GM19468 (cell line): ENCODE measurements around the gene THAP7.
"Not testable (repeated sequence)": the region's sequence is repeated elsewhere in the genome, so short reads cannot be mapped to it uniquely, and the experiment has no call there.

Experiments used
- ATAC-seq: cut with Tn5 transposase; IDR thresholded peaks from one replicate; pipeline ENCODE4 v1.9.1; 2021; ENCODE audit warnings: mild to moderate bottlenecking, moderate library complexity, moderate number of reproducible peaks; ENCODE audit not compliant: unreplicated experiment; ENCODE audit errors: extremely low read depth

The THAP7 gene

GRCh38 chr22:21014726-21015465 lies 13.0 kb upstream of the THAP7 start, which contains the start of gene P2RX6:
Gene P2RX6 (plus strand): TSS chr22:21015165. CDS start chr22:21015175, 10 bp downstream.
- ATAC-seq, result no peak

- peak; percentile 64 for ATAC-seq
Measured at GRCh38 chr22:21014202-21014725, 12.3 kb upstream of the THAP7 start.

GRCh38 chr22:21013657-21014201 lies 11.8 kb upstream of the THAP7 start:
- no peak for ATAC-seq

GRCh38 chr22:21012446-21013407 lies 10.8 kb upstream of the THAP7 start:
- no peak for ATAC-seq

GRCh38 chr22:21010426-21011113 lies 8.7 kb upstream of the THAP7 start:
- no peak for ATAC-seq

- no peak for ATAC-seq
Measured at GRCh38 chr22:21009638-21010425, 7.9 kb upstream of the THAP7 start.

- not testable (repeated sequence) for ATAC-seq
Measured at GRCh38 chr22:21009208-21009607, 7.3 kb upstream of the THAP7 start.

GRCh38 chr22:21003782-21004181 lies 1.9 kb upstream of the THAP7 start:
- ATAC-seq, result no peak

- ATAC-seq, result no peak
Measured at GRCh38 chr22:21000987-21001600, 824 bp downstream of the THAP7 start.

GRCh38 chr22:21000207-21000986 lies 1.5 kb downstream of the THAP7 start:
- no peak for ATAC-seq

GRCh38 chr22:20999350-21000206 lies 2.3 kb downstream of the THAP7 start:
- ATAC-seq, result no peak

- no peak for ATAC-seq
Measured at GRCh38 chr22:20998411-20999336, 3.2 kb downstream of the THAP7 start.

- no peak for ATAC-seq
Measured at GRCh38 chr22:20997536-20998257, 4.2 kb downstream of the THAP7 start.

- ATAC-seq, result no peak
Measured at GRCh38 chr22:20996598-20997535, 5.1 kb downstream of the THAP7 start.
